Sciatic nerve (tissue), 2 donors: ENCODE measurements around the gene CUTA. TPM values are rescaled to one million over a fixed set of nuclear protein-coding genes. Genes with fewer than 3 reads are reported as not detected.

Experiments
- ATAC-seq: fragments of 200-7000 bp; cut with Tn5 transposase; one replicate; pipeline ENCODE4 v1.9.1; 2020; ENCODE audit warnings: mild to moderate bottlenecking, moderate library complexity
- DNase-seq: peaks from one replicate; pipeline ENCODE4 v3.0.0-alpha.2; 2020; ENCODE audit warnings: low spot score
- intact Hi-C: fragments of 100-400 bp; cut with DNase I; formaldehyde crosslinking; loops from one replicate; pipeline ENCODE4 v1.14.2; 2022
- total RNA-seq: library from RNA; stranded (reverse); fragmentation: NEBNext Ultra II Directional; extraction: Animal tissue kit (Norgen Biotek cat#: 25700); gene quantifications from one replicate; pipeline ENCODE4 v1.2.1, GENCODE V29; 2021
- donor health status: DM: no; HTN: no; CAD: no.
- donor health status: DM: no; HTN: no; CAD: no.

Gene CUTA
- total RNA-seq, 1 donor from 2014 or later: 107 TPM

DNA sequence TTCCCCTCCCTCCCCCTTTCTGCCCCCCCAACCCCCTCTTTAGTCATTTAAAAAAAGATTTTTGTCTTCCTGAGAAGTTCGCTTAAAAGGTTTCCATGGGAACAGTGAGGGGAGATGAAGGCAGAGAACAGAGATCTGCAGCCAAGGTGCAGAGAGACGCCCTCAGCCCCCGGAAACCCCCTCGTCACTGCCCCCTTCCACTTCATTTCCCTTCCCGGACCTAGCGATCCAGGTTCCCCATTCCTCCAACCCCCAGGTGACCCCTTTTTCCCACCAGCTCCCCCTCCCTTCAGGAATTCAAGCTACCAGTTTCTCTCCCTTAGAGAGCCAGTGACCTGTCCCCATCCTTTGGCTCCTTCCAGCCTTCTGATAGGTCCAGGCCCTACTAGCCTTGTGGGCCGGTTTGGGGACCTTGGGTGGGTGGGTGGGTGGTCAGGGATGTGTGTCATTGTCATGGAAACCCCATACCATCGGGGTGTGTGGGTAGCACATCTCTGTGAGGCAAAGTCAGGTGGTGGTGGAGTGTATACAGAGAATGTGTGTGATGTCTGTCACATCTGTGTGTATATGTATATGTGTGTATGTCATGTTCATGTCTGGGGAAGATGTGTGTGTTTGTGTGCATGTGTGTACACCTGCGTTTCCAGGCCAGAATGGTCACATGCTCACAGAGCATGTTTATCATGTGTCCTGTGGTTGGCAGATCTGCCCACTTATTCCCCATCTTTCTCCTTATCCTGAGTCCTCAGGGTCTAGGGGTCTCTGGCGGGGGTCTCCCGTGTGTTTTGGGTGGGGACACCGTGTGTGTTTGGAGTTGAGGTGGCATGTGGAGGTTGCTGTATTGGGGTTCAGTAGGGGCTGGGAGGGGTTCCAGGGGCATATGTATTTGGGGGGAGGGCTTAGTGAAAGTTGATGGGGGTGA is 8.9 kb upstream of the CUTA start:
- DNase-seq: no peak
- no peak for ATAC-seq
- intact Hi-C loops: no loop called here

DNA sequence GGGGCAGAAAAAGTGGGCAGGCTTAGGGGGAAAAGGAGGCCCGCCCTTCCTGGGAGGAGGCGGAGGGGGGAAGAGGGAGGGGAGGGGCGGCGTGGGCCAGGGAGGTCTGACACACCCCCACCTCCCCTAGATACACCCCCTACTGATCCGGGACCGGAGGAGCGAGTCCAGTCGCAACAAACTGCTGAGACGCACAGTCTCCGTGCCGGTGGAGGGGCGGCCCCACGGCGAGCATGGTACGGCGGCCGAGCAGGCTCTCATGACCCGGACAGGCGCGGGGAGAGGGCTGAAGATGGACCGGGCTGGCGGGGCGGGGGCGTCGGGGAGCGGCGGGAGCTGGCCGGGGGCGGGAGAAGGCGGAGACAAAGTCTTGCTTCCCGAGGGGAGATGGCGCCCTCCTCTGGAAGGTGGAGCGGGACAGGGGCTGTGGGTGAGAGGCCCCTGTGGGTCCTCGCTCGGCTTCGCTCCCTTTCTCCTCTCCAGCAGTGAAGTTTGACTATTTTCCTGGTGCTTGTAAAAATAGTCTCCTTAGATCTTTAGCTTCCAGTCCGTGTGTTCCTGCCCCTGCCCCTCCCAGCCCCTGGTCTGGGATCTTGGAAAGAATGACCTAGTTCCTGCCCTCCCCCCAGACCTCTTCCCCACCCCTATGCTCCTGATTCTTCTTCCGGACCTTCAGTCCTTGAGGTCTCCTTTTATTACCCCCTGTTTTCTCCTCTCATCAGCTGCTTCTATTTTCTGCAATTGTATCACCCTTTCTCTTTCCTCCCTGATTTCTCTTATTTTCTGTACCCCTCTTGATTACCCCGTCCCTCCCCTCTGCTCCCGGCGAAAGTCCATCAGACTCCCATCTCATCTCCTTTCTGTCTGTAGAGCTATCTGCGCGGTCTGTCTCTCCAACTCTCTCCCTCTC is 8.0 kb upstream of the CUTA start:
- ATAC-seq: peak; percentile 84
- peak; percentile 95 for DNase-seq
- intact Hi-C loops: no loop called here

DNA sequence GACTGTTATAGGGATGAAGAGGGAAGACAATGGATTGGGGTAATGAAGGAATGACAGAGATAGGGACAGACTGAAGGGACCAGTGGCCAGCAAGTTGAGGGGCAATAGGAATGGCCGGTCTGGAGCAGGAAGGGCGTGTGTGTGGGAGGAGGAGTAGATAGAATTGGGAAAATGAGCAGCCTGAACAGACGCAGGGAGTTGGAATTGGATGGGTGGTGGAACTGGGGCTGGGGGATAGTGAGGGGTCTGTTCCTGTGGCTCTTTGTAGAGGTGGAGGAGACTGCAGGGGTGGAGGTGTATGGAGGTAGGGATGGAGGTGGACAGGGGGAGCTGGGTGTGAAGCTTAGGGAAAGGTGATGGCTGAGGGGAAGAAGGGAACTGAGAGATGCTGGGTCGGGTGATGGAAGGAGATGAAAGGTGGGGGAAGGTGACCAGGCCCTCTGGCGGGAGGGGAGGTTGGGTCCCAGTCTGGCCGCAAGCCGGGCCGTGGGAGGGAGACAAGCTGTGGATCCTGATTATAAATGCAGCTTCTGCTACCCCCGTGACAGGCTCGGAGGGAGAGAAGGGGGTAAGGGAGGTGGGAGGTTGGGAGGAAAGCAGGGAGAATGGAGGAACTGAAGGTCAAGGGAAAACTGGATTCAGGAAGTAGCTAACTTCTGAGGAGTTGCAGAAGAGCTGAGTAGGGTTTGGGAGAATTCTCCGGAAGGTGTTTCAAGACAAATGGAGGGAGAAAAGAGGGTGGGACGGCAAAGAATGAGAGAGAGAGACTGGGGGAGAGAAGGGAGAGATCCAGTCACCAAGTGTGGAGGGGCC is 7.2 kb upstream of the CUTA start:
- DNase-seq: no peak
- intact Hi-C loops: no loop called here
- ATAC-seq: no peak

DNA sequence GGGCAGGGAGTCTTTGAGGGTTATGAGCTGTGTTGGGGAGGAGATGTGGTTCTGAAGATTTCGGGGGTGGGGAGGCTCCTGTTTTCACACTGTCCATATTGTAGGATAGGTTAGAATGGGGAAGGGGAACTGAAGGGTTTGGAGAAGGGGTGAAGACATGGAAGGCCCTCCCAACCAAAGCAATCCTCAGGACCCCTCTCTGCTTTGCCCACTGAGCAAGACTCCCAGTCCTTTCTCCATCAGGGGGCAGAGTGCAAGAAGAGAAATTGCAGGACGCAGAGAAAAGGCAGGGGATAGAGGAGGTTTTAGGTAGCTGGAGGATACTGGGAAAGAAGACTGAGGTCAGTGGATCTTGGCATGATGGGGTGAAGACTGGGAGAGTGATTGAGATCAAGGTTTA is 5.9 kb upstream of the CUTA start:
- no peak for DNase-seq
- intact Hi-C loops: no loop called here

DNA sequence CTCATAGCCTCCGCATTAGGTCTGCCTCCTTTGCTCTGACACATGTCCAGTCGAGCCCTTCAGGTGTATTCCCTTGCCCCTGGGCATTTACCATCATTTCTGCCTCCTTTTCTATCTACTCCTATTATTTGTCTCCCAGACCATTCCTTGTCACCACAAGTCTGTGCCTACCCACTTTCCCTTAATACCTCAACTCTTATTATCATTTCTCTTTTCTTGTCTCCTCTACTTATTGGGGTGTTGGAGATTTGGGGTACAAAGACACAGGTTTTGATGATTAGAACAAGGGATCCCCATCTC is 3.4 kb upstream of the CUTA start:
- intact Hi-C loops: no loop called here
- no peak for ATAC-seq
- no peak for DNase-seq

More for the DNA sequence above, 5.9 kb upstream of the CUTA start:
- ATAC-seq: no peak

DNA sequence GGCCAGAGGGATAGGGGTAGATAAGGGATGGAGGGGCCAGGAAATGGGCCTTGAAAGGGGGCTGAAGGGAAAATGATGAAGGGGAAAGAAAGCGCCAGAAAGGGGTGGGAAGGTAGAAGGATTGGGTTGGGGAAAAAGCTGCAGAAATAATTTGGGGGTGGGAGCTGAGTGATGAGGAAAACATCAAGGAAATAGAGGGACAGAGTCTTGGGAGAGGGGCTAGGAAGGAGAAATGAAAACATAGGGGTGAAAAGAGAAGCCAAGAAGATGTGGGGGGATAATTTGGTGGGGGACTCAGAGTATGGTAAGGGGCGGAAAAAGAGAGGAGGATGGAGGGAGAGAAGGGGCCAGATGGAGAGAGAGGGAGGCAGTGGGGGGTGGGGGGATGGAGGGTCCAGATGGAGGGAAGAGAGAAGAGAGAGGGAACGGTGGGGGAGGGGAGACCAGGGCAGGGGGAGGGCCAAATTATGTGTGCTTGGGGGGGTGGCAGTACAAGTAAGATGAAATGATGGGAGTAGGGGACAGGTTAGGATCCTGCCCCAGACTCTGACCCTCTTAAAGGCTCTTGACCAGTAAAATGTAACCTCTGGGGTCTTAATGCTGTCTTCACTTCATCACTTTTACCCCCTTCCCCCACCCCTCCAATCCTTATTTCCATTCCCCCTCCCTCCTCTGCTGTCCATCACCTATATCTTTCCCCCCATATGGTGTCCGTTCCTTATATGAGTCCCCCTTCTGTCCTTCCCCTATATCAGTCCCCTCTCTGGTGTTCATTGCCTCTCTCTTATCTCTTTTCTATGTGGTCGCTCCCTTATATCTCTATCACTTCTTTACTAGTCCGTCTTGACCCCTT is 2.8 kb upstream of the CUTA start:
- ATAC-seq (no peak), DNase-seq (no peak)
- intact Hi-C loops: no loop called here

DNA sequence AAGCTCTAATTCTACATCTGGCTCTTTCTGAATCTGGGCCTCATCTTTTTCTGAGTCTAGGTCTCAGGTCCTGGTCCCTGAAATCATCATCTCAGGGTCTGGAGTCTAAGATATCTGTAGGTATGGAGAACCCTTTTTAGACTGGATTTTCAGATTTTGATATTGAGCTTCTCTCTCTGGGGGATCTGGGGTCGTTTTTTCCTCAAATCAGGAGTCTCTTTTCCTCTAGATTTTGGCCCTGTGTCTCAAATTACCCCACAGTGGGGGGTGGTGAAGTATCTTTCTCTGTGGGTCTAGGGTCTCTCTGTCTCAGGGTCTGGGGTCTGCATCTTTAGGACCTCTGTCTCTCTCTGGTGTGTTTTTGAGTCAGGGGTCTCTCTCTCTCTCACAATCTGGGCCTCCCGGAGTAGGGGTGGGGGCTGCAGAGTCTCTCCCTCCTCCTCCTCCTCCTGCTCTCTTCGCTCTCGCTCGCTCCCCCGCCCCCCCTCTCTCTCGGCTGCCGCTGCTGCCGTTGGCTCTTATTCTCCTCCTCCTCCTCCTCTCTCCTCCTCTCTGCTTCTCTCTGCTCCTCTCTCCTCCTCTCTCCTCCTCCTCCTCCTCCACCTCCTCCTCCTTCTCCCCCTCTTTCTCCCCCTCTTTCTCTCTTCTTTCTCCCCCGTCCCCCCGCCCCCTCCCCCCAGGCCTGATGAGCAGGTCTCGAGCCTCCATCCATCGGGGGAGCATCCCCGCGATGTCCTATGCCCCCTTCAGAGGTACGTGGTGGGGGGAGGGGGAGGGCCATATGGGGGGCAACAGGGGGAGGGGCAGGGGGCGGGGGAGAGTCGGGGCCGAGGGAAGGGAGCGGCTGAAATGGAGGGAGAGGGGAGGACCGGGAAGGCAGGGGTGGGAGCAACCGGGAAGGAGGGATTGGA is 1.9 kb upstream of the CUTA start, which contains the start of gene SYNGAP1:
TSS of gene SYNGAP1 (plus strand) at position 486 of the 911 bp plus-strand sequence. CDS start at position 686, 200 bp downstream.
- ATAC-seq: peak; percentile 43
- DNase-seq: peak; percentile 88
- intact Hi-C loops: no loop called here

DNA sequence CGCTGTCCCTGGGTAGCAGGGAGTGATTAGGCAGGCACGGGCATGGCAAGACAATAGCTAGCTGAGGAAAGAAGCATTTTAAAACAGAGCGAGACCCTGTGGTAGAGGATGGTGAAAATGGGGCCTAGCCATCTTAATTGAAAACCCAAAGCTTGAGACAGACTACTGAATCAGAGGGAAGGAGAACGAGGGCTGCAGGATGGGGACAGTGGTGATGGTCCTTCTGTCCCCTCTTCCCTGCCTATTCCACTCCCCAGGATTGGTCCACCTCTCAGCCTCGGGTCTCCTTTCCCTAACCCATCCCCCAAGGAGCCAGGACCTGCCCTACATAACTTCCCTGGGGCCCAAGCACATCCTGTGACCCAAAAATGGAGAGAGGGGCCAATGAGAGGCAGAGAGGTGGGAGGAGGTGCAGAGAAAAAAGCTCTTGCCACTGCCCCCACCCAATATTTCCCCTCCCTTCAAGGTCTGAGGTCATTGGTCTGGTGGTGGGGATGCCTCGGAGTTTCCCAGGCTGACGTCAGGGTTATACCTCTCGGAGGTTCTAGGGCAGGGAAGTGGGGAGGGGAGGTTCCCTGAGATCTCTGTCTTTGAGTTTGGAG is 884 bp upstream of the CUTA start:
- ATAC-seq: no peak
- intact Hi-C loops: no loop called here
- DNase-seq: peak; percentile 63

DNA sequence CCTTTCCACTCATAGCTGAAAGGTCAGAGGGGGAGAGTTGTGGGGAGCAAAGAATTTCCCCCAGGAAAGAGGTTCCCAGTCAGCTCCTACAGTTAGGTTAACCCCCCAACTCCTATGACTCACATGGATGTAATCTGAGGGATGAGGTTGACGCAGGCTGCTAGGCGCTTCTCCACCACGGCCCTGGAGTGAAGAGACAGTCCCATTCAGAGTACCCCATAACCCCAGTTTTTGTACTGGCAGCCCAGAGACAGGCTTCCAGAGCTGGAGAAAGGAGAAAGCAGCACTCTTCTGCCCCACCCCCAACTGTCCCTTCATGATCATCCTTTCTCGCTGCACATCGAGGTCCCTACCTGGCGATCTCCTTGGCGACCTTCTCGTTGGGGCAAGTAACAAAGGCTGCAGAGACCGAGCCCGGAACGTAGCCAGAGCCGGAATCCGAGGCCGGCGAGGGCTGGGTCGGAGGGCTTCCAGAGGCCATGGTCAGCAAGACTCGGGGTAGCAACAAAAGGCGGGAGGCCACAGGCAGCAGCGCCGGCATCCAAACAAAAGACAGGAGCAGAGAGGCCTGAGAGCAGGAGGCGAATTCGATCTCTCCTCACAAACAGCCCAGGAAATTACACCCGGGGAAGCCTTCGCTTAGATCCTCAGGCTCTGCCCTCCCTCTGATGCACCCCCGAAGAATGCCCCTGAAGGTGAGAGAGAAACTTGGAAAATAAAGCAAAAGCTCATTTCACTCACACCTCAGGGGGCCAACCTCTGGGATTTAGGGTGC is 592 bp downstream of the CUTA start:
- DNase-seq (no peak), ATAC-seq (no peak)
- intact Hi-C loops: no loop called here

DNA sequence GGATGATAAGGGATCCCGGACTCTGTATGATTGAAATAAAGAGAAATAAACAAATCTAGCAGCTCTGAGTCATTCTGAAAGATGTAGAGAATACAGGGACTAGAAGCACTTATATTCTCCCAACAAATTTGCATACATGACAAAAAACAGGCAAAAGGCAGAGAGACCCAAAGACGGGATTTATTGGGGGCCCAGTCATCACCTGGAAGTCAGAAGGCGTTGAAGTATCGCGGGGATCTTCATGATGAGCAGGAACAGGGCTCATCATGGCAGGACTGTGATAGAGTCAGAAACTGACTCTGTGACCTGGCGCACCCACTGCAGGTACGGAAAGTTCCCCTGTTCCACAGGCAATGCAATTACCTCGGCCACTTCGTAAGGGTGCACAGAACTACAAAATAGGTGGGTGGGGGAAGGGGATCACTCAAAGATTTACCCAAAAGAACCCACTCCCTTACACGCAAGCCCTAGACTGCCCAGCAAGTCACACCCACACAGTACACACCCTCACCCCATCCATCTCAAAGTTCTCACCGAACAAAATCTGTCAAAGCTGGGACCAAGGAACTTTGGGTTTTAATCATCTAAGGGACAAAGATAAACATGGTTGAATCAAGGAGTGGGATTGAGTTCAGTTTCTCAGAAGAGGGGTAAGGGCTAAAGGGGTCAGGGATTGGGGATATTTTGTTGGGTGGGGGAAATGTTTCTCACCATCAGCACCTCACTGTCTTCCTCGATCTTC is 1.4 kb downstream of the CUTA start:
- ATAC-seq (no peak), DNase-seq (no peak)
- intact Hi-C loops: no loop called here

DNA sequence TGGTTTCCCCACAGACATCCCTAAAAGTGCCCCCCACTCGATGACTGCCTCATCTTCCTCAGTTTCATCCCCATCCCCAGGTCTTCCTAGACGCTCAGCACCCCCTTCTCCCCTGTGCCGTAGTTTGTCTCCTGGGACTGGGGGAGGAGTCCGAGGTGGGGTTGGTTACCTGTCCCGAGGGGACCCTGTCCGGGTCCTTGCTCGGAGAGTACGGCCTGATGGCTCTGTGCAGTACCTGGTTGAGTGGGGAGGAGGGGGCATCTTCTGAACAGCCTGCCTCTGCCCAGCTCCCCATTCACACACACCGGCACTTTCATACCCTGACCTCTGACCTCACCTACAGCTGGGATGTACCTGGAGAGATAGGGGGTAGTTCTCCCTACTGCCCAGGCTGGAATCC is 2.1 kb downstream of the CUTA start:
- intact Hi-C loops: no loop called here
- no peak for ATAC-seq
- DNase-seq: no peak

DNA sequence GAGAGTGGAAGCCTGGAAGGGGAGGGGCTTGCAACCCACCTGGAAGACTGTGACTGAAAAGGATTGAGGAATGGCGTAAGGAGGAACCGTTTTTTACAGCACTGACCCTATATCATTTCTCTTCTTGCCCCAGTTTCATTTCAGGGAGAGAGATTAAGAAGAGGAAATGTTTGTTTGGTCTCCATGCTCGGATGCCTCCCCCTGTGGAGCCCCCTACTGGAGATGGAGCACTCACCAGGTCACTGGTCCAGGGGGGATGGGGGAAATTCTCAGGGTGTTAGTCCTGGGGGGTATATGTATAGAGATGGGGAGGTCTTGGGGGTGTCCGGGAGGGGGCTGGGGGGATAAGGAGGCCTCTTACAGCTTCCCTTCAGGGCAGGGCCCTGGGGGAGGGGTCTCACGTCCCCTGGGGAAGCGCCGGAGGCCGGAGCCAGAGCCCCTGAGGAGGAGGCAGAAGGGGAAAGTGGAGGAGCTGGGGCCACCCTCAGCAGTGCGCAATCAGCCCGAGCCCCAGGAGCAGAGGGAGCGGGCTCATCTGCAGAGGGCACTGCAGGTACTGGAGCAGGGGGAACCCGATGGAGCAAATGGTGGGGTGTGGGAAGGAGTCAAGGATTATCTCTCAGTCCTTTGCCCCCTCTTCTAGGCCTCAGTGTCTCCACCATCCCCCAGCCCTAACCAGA is 3.2 kb downstream of the CUTA start:
- intact Hi-C loops: no loop called here
- no peak for ATAC-seq
- DNase-seq: no peak

DNA sequence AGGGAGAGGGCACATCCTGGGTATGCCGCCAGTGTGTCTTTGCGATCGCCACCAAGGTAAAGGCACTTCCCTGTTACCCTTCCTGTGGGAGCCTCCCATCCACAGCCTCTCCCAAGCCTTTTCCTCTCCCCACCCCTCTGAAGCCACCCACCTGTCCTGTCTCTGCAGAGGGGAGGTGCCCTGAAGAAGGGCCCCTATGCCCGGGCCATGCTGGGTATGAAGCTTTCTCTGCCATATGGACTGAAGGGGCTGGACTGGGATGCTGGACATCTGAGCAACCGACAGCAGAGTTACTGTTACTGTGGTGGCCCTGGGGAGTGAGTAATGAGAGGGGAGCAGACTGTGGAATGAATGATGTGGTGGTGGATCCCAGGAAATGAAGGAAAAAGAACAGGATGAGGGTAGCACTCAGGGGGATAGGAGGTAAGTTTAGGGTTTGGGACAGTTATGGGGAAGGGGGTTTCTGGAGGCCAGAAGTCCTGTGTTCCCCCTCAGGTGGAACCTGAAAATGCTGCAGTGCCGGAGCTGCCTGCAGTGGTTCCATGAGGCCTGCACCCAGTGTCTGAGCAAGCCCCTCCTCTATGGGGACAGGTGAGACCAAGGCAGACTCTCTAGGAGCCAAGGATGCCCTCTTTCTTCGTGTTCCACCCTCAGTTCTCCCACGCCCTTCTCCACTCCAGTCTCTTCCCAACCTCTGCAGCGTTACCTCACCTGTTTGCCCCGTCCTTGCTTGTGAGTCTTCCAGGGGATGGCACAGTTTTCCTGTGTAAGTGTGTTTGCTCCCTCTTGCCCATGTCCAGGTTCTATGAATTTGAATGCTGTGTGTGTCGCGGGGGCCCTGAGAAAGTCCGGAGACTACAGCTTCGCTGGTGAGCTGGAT is 4.4 kb downstream of the CUTA start:
- DNase-seq (no peak), ATAC-seq (no peak)
- intact Hi-C loops: no loop called here
